Dermis blood vessel endothelial cell (primary cell): ENCODE results near the gene MGLL. TPM values are rescaled to one million over a fixed set of nuclear protein-coding genes. Genes with fewer than 3 reads are reported as not detected.

Experiments used
- DNase-seq: peaks from one replicate; pipeline ENCODE4 v3.0.0; 2010
- total RNA-seq: library from RNA; depleted of rRNA; stranded (reverse); fragments of >200 nt; gene quantifications from 2 replicates; pipeline ENCODE4 v1.2.3, GENCODE V29; 2014

The MGLL gene
- total RNA-seq, 1 donor from 2014 or later, result 35.7 TPM

GRCh38 chr3:127809611-127810010 is 12.7 kb downstream of the MGLL start:
- no peak for DNase-seq

- no peak for DNase-seq
Observed at GRCh38 chr3:127809211-127809610, 13.1 kb downstream of the MGLL start.

- DNase-seq, result no peak
Observed at GRCh38 chr3:127808197-127808596, 14.1 kb downstream of the MGLL start.

- no peak for DNase-seq
Observed at GRCh38 chr3:127805026-127805753, 17.1 kb downstream of the MGLL start.

- DNase-seq, result no peak
Observed at GRCh38 chr3:127804141-127804540, 18.2 kb downstream of the MGLL start.

GRCh38 chr3:127803619-127804018 is 18.7 kb downstream of the MGLL start:
- DNase-seq, result peak; percentile 83

- no peak for DNase-seq
Observed at GRCh38 chr3:127802606-127803005, 19.7 kb downstream of the MGLL start.

GRCh38 chr3:127801731-127802313 is 20.5 kb downstream of the MGLL start:
- DNase-seq, result no peak

- peak; percentile 91 for DNase-seq
Observed at GRCh38 chr3:127800508-127800907, 21.8 kb downstream of the MGLL start.

GRCh38 chr3:127799476-127800222 is 22.7 kb downstream of the MGLL start:
- DNase-seq, result peak; percentile 92

GRCh38 chr3:127798716-127799115 is 23.6 kb downstream of the MGLL start:
- no peak for DNase-seq

GRCh38 chr3:127796831-127797150 is 25.5 kb downstream of the MGLL start:
- no peak for DNase-seq

GRCh38 chr3:127796045-127796830 is 26.1 kb downstream of the MGLL start:
- no peak for DNase-seq

GRCh38 chr3:127794972-127795371 is 27.3 kb downstream of the MGLL start:
- DNase-seq, result no peak

GRCh38 chr3:127794402-127794801 is 27.9 kb downstream of the MGLL start:
- no peak for DNase-seq

- DNase-seq, result peak; percentile 88
Observed at GRCh38 chr3:127792541-127793292, 29.6 kb downstream of the MGLL start.

- no peak for DNase-seq
Observed at GRCh38 chr3:127791221-127791913, 30.9 kb downstream of the MGLL start.

- DNase-seq, result no peak
Observed at GRCh38 chr3:127790882-127791183, 31.5 kb downstream of the MGLL start.

GRCh38 chr3:127789990-127790881 is 32.1 kb downstream of the MGLL start:
- DNase-seq, result no peak

- DNase-seq, result no peak
Observed at GRCh38 chr3:127789051-127789450, 33.3 kb downstream of the MGLL start.

GRCh38 chr3:127788451-127788909 is 33.8 kb downstream of the MGLL start:
- DNase-seq, result no peak
